ENCODE measurements around the gene POLR2L.

POLR2L gene

GRCh38 chr11:868802-869201 is 26.5 kb upstream of the POLR2L start:
- no peak for DNase-seq (ENCODE audit: low read depth in 2 of 2)

GRCh38 chr11:868394-868793 is 26.1 kb upstream of the POLR2L start:
- no peak for DNase-seq (ENCODE audit: low read depth in 2 of 2)

DNA sequence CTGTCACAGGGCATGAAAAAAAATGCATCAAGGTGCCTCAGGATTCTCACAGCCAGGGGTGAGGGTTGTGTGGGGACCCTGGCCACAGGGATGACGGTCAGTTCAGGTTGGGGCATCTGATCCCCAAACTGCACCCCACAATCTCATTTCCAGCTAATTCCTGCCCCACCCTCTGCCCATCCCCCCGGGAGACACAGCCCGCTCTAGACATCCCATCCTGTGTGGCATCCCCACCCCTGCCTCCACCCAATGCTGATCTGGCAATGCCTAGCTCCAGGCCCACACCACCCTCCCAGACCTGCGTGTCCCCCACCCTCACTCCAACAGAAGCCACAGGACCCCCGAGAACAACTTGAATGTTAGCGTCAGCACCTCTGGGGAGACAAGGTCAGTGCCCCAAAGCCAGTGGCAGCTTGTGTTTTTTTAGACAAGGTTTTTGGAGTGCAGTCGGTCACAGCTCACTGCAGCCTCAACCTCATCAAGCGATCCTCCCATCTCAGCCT is 25.6 kb upstream of the POLR2L start:
- DNase-seq (ENCODE audit: low read depth in 2 of 2), result no peak

- DNase-seq (ENCODE audit: low read depth in 2 of 2), result no peak
Measured at GRCh38 chr11:866481-866880, 24.2 kb upstream of the POLR2L start.

DNA sequence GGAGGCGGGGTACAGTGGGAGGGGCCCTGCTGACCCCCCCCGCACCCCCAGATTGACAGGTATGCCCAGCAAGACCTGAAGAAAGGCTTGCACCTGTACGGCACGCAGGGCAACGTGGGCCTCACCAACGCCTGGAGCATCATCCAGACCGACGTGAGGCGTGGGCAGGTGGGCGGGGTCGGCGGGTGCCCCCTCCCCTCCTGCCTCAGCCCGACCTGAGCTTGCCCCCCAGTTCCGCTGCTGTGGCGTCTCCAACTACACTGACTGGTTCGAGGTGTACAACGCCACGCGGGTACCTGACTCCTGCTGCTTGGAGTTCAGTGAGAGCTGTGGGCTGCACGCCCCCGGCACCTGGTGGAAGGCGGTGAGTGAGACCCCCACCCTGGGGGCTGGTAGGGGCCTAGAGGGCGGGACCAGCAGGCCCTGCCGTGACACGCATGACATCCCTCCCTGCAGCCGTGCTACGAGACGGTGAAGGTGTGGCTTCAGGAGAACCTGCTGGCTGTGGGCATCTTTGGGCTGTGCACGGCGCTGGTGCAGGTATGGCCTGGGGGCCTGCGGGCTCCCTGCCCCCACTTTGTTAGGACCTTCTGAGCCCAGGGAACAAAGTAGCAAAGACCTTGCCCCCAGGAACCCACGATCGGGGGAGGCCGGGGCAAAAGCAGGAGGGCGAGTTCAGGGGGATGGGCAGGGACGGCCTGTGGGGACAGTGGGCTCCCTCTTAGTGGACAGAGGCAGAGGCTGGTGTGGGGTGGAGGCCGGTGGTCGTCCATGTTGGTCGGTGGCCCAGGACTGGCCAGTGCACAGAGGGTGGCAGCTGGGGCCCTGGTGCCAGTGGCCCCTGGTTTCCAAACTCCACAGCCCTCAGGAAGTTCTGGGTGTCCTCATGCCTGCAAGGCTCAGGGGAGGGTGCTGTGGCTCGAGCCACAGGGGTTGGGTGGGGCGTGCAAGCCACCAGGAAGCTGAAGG is 23.4 kb upstream of the POLR2L start:
- no peak for DNase-seq (ENCODE audit: low read depth in 2 of 2)

- DNase-seq (ENCODE audit: low read depth in 2 of 2), result no peak
Measured at GRCh38 chr11:864898-865297, 22.6 kb upstream of the POLR2L start.

DNA sequence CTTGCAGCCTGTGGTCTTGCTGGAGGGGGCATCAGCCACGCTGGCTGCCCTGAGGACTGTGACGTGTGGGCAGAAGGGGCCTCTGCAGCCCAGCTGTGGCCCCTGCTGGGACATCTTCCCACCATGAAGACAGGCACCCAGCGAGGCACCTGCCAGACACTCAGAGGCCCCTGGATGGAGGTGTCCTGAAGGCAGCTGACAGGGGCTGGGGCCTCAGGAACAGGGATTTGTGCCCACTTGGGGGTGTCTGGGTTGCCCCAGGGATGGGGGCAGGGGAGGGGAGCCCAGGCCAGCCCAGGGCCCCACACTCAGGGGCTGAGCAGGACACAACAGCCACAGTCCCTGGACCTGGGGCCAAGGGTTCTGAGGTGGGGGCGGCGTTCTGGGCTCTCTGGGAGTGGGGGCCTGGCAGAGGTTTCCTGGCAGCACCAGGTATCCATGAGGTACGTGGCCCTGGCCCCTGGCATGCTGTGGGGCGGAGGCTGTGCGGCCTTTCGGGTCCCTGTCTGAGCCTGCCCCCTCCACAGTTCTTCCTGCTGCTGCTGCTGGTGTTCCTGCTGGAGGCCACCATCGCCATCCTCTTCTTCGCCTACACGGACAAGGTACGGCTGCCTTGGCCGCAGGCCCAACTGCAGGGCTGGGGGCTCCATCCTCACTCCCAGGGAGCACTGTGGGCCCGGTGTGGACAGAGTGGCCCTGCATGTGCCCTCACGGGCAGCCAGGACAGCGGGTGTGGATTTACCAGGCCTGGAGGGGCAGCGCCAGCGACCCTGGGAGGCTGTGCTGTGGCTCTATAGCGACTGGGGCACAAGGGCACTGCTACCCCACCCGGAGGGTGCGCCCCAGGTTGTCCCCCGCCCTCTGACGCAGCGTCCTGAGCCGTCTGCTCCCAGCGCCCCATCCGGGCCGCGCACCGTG is 21.8 kb upstream of the POLR2L start:
- no peak for DNase-seq (ENCODE audit: low read depth in 2 of 2)

GRCh38 chr11:863023-863909 is 20.9 kb upstream of the POLR2L start:
- no peak for DNase-seq (ENCODE audit: low read depth in 2 of 2)

- DNase-seq (ENCODE audit: low read depth in 2 of 2), result no peak
Measured at GRCh38 chr11:862696-863022, 20.3 kb upstream of the POLR2L start.

DNA sequence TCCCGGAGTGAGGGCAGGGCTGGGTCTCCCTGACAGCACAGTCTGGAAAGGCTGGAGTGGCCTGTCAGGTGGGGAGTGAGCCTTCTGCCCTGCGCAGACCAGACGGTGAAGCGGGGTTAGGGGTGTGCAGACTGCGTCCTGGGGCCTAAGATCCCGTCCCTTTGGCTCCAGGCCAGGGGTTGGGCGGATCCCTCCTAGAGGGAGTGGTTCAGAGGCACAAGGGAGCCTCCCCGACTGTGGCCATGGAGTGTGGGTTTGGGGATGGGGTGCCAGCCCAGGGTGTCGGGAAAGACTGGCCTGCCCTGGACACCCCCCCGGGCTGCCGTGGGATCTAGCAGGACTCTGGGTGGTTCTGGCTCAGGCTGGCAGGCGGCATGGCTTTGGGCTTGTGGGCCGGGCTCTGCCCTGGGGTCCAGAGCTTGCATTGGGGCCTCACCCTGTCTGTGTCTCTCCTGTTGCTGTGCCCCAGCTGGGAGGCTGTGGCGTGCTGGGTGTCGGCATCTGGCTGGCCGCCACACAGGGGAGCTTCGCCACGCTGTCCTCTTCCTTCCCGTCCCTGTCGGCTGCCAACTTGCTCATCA is 19.8 kb upstream of the POLR2L start:
- no peak for DNase-seq (ENCODE audit: low read depth in 2 of 2)

DNA sequence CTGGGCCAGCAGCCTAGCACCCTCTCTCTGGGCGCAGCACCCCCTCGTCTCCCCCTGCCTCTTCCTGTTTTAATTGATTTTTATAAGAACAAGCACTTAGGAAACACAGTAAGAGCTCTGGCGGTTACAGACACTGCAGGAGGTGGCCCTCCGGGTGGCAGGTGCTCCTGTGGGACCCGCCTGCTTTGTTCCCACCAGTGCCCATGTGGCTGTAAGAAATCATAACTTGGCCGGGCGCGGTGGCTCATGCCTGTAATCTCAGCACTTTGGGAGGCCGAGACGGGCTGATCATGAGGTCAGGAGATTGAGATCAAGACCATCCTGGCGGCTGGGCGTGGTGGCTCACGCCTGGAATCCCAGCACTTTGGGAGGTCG is 18.8 kb upstream of the POLR2L start:
- no peak for DNase-seq (ENCODE audit: low read depth in 2 of 2)

GRCh38 chr11:860234-861104 is 18.1 kb upstream of the POLR2L start:
- no peak for DNase-seq (ENCODE audit: low read depth in 2 of 2)

- no peak for DNase-seq (ENCODE audit: low read depth in 2 of 2)
Measured at GRCh38 chr11:859394-860131, 17.2 kb upstream of the POLR2L start.

- no peak for DNase-seq (ENCODE audit: low read depth in 2 of 2)
Measured at GRCh38 chr11:858762-859339, 16.5 kb upstream of the POLR2L start.

GRCh38 chr11:858053-858761 is 15.9 kb upstream of the POLR2L start:
- no peak for DNase-seq (ENCODE audit: low read depth in 2 of 2)

GRCh38 chr11:856397-856796 is 14.1 kb upstream of the POLR2L start:
- no peak for DNase-seq (ENCODE audit: low read depth in 2 of 2)

GRCh38 chr11:855796-856195 is 13.5 kb upstream of the POLR2L start:
- DNase-seq (ENCODE audit: low read depth in 2 of 2), result no peak

- no peak for DNase-seq (ENCODE audit: low read depth in 2 of 2)
Measured at GRCh38 chr11:855330-855674, 13.0 kb upstream of the POLR2L start.
